Activated CD4-positive, CD25-positive, alpha-beta regulatory T cell treated with anti-CD3 and anti-CD28 coated beads, Interleukin-2, amount 50 U/mL, for 24 hours (primary cell): ENCODE results near the gene KRTAP9-4.
"Not testable (repeated sequence)": the region's sequence is repeated elsewhere in the genome, so short reads cannot be mapped to it uniquely, and the experiment has no call there.

Source experiments
- ATAC-seq, 2 donors: fragments of 150-1000 bp; cut with Tn5 transposase; one replicate each; pipeline ENCODE4 v1.10.0; 2021; ENCODE audit warnings: mild to moderate bottlenecking in 1 of 2, moderate library complexity in 1 of 2

KRTAP9-4 gene

DNA sequence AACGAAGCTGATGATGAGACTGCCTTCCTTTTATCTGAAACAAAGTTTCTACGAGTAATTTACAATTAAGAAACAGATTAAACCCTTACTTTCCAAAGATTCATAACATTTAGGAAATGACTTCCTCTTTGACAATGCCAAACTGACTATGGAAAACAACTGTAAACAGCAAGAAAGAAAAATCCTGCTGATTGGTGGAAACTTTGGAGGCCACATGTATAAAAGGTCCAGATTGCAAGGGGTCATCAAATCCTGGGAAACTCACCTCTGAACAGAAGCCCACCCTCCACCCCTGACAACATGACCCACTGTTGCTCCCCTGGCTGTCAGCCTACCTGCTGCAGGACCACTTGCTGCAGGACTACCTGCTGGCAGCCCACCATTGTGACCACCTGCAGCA is 15.6 kb downstream of the KRTAP9-4 start, which contains the start of gene KRTAP9-6:
Gene KRTAP9-6 (plus strand): TSS at position 301 of the 400 bp plus-strand sequence. CDS start 0 bp downstream, at position 301.
- no peak for ATAC-seq

DNA sequence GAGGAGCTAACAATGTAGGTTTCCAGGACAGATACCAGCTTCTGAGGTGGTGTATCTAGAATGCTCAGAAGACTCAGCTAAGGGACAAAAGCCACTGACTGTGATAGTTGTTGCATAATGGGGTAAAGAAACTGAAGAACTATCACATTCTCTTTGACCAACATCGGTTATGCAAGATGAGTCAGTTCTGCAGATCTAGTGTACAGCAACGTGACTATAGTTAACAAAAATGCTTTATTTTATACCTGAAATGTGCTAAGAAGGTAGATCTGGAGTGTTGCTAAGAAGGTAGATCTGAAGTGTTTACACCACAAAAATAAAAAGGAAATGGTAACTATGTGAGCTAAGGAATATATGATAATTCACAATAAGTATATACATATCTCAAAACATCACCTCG is 18.2 kb downstream of the KRTAP9-4 start:
- ATAC-seq = no peak

- not testable (repeated sequence) for ATAC-seq
Measured at GRCh38 chr17:41271323-41271722, 21.8 kb downstream of the KRTAP9-4 start.

DNA sequence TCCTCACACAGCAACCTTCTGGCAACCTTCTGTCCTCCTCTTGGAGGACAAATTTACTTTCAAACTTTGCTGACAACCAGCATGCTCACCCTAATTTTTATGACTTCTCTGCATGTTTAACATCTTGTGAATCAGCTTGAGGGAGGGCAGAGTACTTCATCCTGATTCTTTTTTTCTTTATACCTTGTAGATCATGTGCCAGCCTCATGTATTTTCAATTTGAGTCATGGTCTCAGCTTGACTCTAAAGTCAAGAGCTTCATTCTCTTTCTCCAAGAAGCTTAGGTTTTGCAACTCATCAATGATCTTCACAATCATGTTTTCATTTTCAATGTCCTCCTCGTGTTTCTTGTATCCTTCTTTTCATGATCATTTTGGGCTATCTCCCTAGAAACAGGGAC is 22.4 kb downstream of the KRTAP9-4 start:
- ATAC-seq = no peak

- ATAC-seq = not testable (repeated sequence)
Measured at GRCh38 chr17:41275648-41276190, 26.2 kb downstream of the KRTAP9-4 start, which contains the start of gene KRTAP9-7. KRTAP9-7 (plus strand) TSS chr17:41275698; CDS start chr17:41275698, 0 bp downstream.

DNA sequence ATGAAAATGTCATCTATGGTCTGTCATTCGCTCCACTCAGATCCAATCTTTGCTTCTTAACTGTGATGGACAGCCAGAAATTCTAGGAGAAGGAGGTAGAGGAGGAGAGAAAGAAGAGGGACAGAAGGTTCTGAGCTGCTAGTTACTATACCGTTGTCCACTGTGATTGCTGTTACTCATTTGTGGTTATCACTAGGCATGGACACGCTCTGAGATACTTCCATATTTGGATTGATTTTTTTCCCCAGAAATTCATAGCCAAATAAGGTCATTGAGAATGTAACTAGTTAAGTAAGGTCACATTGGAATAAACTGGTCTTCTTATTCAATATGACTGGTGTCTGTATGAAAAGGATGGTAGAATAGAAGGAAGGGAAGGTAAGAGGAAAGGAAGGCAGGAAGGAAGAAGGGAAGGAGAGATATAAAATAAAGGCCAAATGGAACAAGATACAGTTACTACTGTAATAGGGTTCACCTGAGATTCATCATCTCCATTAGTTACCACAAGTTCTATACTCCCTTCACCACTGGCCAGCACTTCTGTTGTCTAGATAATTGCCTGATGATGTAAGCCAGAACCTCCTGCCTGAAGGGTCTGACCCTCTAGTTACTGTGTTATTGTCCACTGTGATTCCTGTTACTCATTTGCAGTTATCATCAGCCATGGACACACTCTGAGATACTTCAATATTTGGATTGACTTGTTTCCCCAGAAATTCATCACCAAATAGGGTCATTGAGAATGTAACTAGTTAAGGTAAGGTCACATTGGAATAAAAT is 28.9 kb downstream of the KRTAP9-4 start:
- no peak for ATAC-seq

GRCh38 chr17:41284043-41284442 is 34.6 kb downstream of the KRTAP9-4 start:
- no peak for ATAC-seq

GRCh38 chr17:41284546-41284945 is 35.1 kb downstream of the KRTAP9-4 start:
- ATAC-seq = no peak

DNA sequence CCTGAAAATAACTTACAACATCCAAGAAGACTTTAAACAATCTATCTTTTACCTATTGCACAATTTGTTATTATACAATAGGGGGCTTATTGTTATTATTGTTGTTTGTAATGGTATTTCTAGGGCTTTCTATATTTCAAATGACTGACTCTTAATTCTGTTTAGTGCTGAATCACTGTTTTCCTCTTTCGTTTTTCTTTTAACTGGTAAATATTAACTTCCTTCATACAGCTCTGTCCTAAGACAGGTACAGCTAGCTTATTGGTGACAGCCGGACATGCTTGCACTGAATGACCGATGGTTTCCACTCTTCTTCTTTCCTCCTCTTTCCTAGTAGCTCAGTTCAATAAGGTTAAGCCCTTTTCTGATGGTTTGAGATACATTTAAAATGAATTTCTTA is 37.6 kb downstream of the KRTAP9-4 start:
- no peak for ATAC-seq

GRCh38 chr17:41294016-41294415 is 44.5 kb downstream of the KRTAP9-4 start:
- ATAC-seq = no peak

- ATAC-seq = no peak
Measured at GRCh38 chr17:41296846-41297245, 47.4 kb downstream of the KRTAP9-4 start.

- no peak for ATAC-seq
Measured at GRCh38 chr17:41298458-41299135, 49.1 kb downstream of the KRTAP9-4 start.
